CD1c-positive myeloid dendritic cell (primary cell): ENCODE data around the gene AUH.
"Not testable (repeated sequence)": the region's sequence is repeated elsewhere in the genome, so short reads cannot be mapped to it uniquely, and the experiment has no call there.

Source experiments
- DNase-seq: peaks from one replicate; pipeline ENCODE4 v3.0.0-alpha.2; 2016; ENCODE audit errors: extremely low spot score

AUH gene

GRCh38 chr9:91378695-91379127, 17.0 kb upstream of the AUH start:
- DNase-seq, result no peak

GRCh38 chr9:91378054-91378453, 16.3 kb upstream of the AUH start:
- not testable (repeated sequence) for DNase-seq

GRCh38 chr9:91376239-91376638, 14.5 kb upstream of the AUH start:
- no peak for DNase-seq

- DNase-seq, result peak; percentile 19
Observed at GRCh38 chr9:91374939-91375338, 13.2 kb upstream of the AUH start.

GRCh38 chr9:91371894-91372293, 10.2 kb upstream of the AUH start:
- DNase-seq, result no peak

GRCh38 chr9:91370006-91370405, 8.3 kb upstream of the AUH start:
- DNase-seq, result not testable (repeated sequence)

GRCh38 chr9:91364702-91365101, 3.0 kb upstream of the AUH start:
- DNase-seq, result no peak

- DNase-seq, result no peak
Observed at GRCh38 chr9:91364005-91364404, 2.3 kb upstream of the AUH start.

GRCh38 chr9:91362051-91362611, 413 bp upstream of the AUH start:
- no peak for DNase-seq

- DNase-seq, result peak; percentile 36
Observed at GRCh38 chr9:91360551-91361290, 997 bp downstream of the AUH start.

- no peak for DNase-seq
Observed at GRCh38 chr9:91359734-91360470, 1.8 kb downstream of the AUH start.

- DNase-seq, result peak; percentile 37
Observed at GRCh38 chr9:91359083-91359482, 2.6 kb downstream of the AUH start.

- no peak for DNase-seq
Observed at GRCh38 chr9:91354881-91355280, 6.8 kb downstream of the AUH start.

GRCh38 chr9:91349115-91349555, 12.6 kb downstream of the AUH start:
- DNase-seq, result peak; percentile 81

- no peak for DNase-seq
Observed at GRCh38 chr9:91348191-91348807, 13.4 kb downstream of the AUH start.

GRCh38 chr9:91347377-91347776, 14.3 kb downstream of the AUH start:
- no peak for DNase-seq

- peak; percentile 27 for DNase-seq
Observed at GRCh38 chr9:91346644-91347043, 15.1 kb downstream of the AUH start.

GRCh38 chr9:91345978-91346377, 15.7 kb downstream of the AUH start:
- no peak for DNase-seq

GRCh38 chr9:91342575-91342974, 19.1 kb downstream of the AUH start:
- DNase-seq, result no peak

- DNase-seq, result no peak
Observed at GRCh38 chr9:91341749-91342148, 20.0 kb downstream of the AUH start.

GRCh38 chr9:91341258-91341746, 20.4 kb downstream of the AUH start:
- no peak for DNase-seq

GRCh38 chr9:91340395-91340967, 21.2 kb downstream of the AUH start:
- no peak for DNase-seq
